Activated CD4-positive, alpha-beta T cell treated with anti-CD3 and anti-CD28 coated beads for 1 hour (primary cell): ENCODE measurements around the gene TLCD2.
"Not testable (repeated sequence)": the region's sequence is repeated elsewhere in the genome, so short reads cannot be mapped to it uniquely, and the experiment has no call there.

Source experiments
- DNase-seq: peaks from one replicate; pipeline ENCODE4 v3.0.0-alpha.2; 2020

Gene TLCD2

GRCh38 chr17:1709971-1710806 lies at the start of gene TLCD2:
Gene TLCD2 (minus strand): TSS chr17:1710377. CDS start chr17:1710242, 135 bp downstream.
- DNase-seq = no peak

- no peak for DNase-seq
These were observed 49.4 kb upstream of the TLCD2 start for GRCh38 chr17:1759529-1759928.

- DNase-seq = no peak
These were observed 48.6 kb upstream of the TLCD2 start for GRCh38 chr17:1758807-1759206.

- no peak for DNase-seq
These were observed 45.7 kb upstream of the TLCD2 start for GRCh38 chr17:1755827-1756262.

- no peak for DNase-seq
These were observed 45.2 kb upstream of the TLCD2 start for GRCh38 chr17:1755252-1755826.

GRCh38 chr17:1754430-1755112 lies 44.4 kb upstream of the TLCD2 start:
- no peak for DNase-seq

GRCh38 chr17:1753767-1754429 lies 43.7 kb upstream of the TLCD2 start:
- no peak for DNase-seq

- no peak for DNase-seq
These were observed 42.5 kb upstream of the TLCD2 start for GRCh38 chr17:1752425-1753262.

GRCh38 chr17:1750628-1751027 lies 40.5 kb upstream of the TLCD2 start:
- DNase-seq = no peak

GRCh38 chr17:1746975-1747543 lies 36.9 kb upstream of the TLCD2 start:
- DNase-seq = no peak

- DNase-seq = no peak
These were observed 35.4 kb upstream of the TLCD2 start for GRCh38 chr17:1745513-1746020.

- no peak for DNase-seq
These were observed 34.7 kb upstream of the TLCD2 start for GRCh38 chr17:1744551-1745512.

GRCh38 chr17:1743088-1743439 lies 32.9 kb upstream of the TLCD2 start:
- DNase-seq = no peak

- DNase-seq = no peak
These were observed 32.4 kb upstream of the TLCD2 start, which contains the start of gene SERPINF2 for GRCh38 chr17:1742371-1743087. Gene SERPINF2 (plus strand): TSS chr17:1742871. CDS start chr17:1744996, 2,125 bp downstream.

- not testable (repeated sequence) for DNase-seq
These were observed 31.7 kb upstream of the TLCD2 start for GRCh38 chr17:1741899-1742298.

GRCh38 chr17:1737531-1738291 lies 27.5 kb upstream of the TLCD2 start:
- DNase-seq = no peak

- no peak for DNase-seq
These were observed 26.4 kb upstream of the TLCD2 start for GRCh38 chr17:1736348-1737281.

GRCh38 chr17:1735834-1736347 lies 25.7 kb upstream of the TLCD2 start:
- no peak for DNase-seq
